ENCODE results near the gene LUZP2.
"Not testable (repeated sequence)": the region's sequence is repeated elsewhere in the genome, so short reads cannot be mapped to it uniquely, and the experiment has no call there.

Gene LUZP2

GRCh38 chr11:24925091-24925490 lies 428.2 kb downstream of the LUZP2 start:
- no peak overlapping the region for H3K9ac ChIP-seq (ENCODE audit: insufficient read length, low read depth)

GRCh38 chr11:24932110-24933000 lies 435.5 kb downstream of the LUZP2 start:
- no peak overlapping the region for H3K9ac ChIP-seq (ENCODE audit: insufficient read length, low read depth)
- no peaks in the 10 kb centered on the region for H3K36me3 ChIP-seq (ENCODE audit: insufficient read depth, insufficient read length, low read length)
- no peak for DNase-seq (ENCODE audit: low read depth, low spot score)
- H3K27me3 ChIP-seq (ENCODE audit: insufficient read depth, insufficient read length), result no peaks in the 10 kb centered on the region
- no peaks in the 10 kb centered on the region for H3K4me1 ChIP-seq (ENCODE audit: insufficient read depth, insufficient read length)
- H3K4me3 ChIP-seq (ENCODE audit: insufficient read length, low read depth), result no peak overlapping the region
- TF ChIP-seq ZNF274 (IDR thresholded peaks at IDR 0.05; ENCODE audit: low read depth, low read length), result no peak
- no peak for TF ChIP-seq YY1 (IDR thresholded peaks at IDR 0.05; ENCODE audit: insufficient read depth, insufficient read length)
- TF ChIP-seq SUZ12 (IDR thresholded peaks at IDR 0.05; ENCODE audit: extremely low read depth, insufficient read depth, insufficient read length), result no peak
- no peaks in the 10 kb centered on the region for H3K9me3 ChIP-seq (ENCODE audit: insufficient read depth, low read length)

More at GRCh38 chr11:24925091-24925490, 428.2 kb downstream of the LUZP2 start:
- no peak overlapping the region for H3K4me3 ChIP-seq (ENCODE audit: insufficient read length, low read depth)
- TF ChIP-seq YY1 (IDR thresholded peaks at IDR 0.05; ENCODE audit: insufficient read depth, insufficient read length) (no peak), ZNF274 (IDR thresholded peaks at IDR 0.05; ENCODE audit: low read depth, low read length) (no peak), SUZ12 (IDR thresholded peaks at IDR 0.05; ENCODE audit: extremely low read depth, insufficient read depth, insufficient read length) (no peak)
- H3K27me3 ChIP-seq (ENCODE audit: insufficient read depth, insufficient read length), result no peaks in the 10 kb centered on the region
- no peaks in the 10 kb centered on the region for H3K4me1 ChIP-seq (ENCODE audit: insufficient read depth, insufficient read length)
- DNase-seq (ENCODE audit: low read depth, low spot score), result no peak
- H3K9me3 ChIP-seq (ENCODE audit: insufficient read depth, low read length), result no peaks in the 10 kb centered on the region
- H3K36me3 ChIP-seq (ENCODE audit: insufficient read depth, insufficient read length, low read length), result no peaks in the 10 kb centered on the region

GRCh38 chr11:24934733-24935439 lies 438.0 kb downstream of the LUZP2 start:
- TF ChIP-seq ZNF274 (IDR thresholded peaks at IDR 0.05; ENCODE audit: low read depth, low read length) (no peak), SUZ12 (IDR thresholded peaks at IDR 0.05; ENCODE audit: extremely low read depth, insufficient read depth, insufficient read length) (no peak), YY1 (IDR thresholded peaks at IDR 0.05; ENCODE audit: insufficient read depth, insufficient read length) (no peak)
- H3K4me3 ChIP-seq (ENCODE audit: insufficient read length, low read depth), result no peak overlapping the region

GRCh38 chr11:24944891-24945290 lies 448.0 kb downstream of the LUZP2 start:
- no peaks in the 10 kb centered on the region for H3K4me1 ChIP-seq (ENCODE audit: insufficient read depth, insufficient read length)
- DNase-seq (ENCODE audit: low read depth, low spot score), result no peak
- TF ChIP-seq SUZ12 (IDR thresholded peaks at IDR 0.05; ENCODE audit: extremely low read depth, insufficient read depth, insufficient read length) (no peak), YY1 (IDR thresholded peaks at IDR 0.05; ENCODE audit: insufficient read depth, insufficient read length) (no peak), ZNF274 (IDR thresholded peaks at IDR 0.05; ENCODE audit: low read depth, low read length) (no peak)
- no peaks in the 10 kb centered on the region for H3K27me3 ChIP-seq (ENCODE audit: insufficient read depth, insufficient read length)
- H3K36me3 ChIP-seq (ENCODE audit: insufficient read depth, insufficient read length, low read length), result no peaks in the 10 kb centered on the region
- no peaks in the 10 kb centered on the region for H3K9me3 ChIP-seq (ENCODE audit: insufficient read depth, low read length)
- H3K4me3 ChIP-seq (ENCODE audit: insufficient read length, low read depth), result no peak overlapping the region
- no peak overlapping the region for H3K9ac ChIP-seq (ENCODE audit: insufficient read length, low read depth)

More at GRCh38 chr11:24934733-24935439, 438.0 kb downstream of the LUZP2 start:
- no peaks in the 10 kb centered on the region for H3K36me3 ChIP-seq (ENCODE audit: insufficient read depth, insufficient read length, low read length)
- H3K9ac ChIP-seq (ENCODE audit: insufficient read length, low read depth), result no peak overlapping the region
- H3K27me3 ChIP-seq (ENCODE audit: insufficient read depth, insufficient read length), result no peaks in the 10 kb centered on the region
- H3K4me1 ChIP-seq (ENCODE audit: insufficient read depth, insufficient read length), result no peaks in the 10 kb centered on the region
- H3K9me3 ChIP-seq (ENCODE audit: insufficient read depth, low read length), result no peaks in the 10 kb centered on the region
- no peak for DNase-seq (ENCODE audit: low read depth, low spot score)

GRCh38 chr11:24949406-24949805 lies 452.6 kb downstream of the LUZP2 start:
- no peaks in the 10 kb centered on the region for H3K9me3 ChIP-seq (ENCODE audit: insufficient read depth, low read length)
- DNase-seq (ENCODE audit: low read depth, low spot score), result no peak
- TF ChIP-seq SUZ12 (IDR thresholded peaks at IDR 0.05; ENCODE audit: extremely low read depth, insufficient read depth, insufficient read length) (no peak), ZNF274 (IDR thresholded peaks at IDR 0.05; ENCODE audit: low read depth, low read length) (no peak), YY1 (IDR thresholded peaks at IDR 0.05; ENCODE audit: insufficient read depth, insufficient read length) (no peak)
- no peaks in the 10 kb centered on the region for H3K4me1 ChIP-seq (ENCODE audit: insufficient read depth, insufficient read length)
- no peaks in the 10 kb centered on the region for H3K27me3 ChIP-seq (ENCODE audit: insufficient read depth, insufficient read length)
- H3K9ac ChIP-seq (ENCODE audit: insufficient read length, low read depth), result no peak overlapping the region
- no peak overlapping the region for H3K4me3 ChIP-seq (ENCODE audit: insufficient read length, low read depth)
- H3K36me3 ChIP-seq (ENCODE audit: insufficient read depth, insufficient read length, low read length), result no peaks in the 10 kb centered on the region

- Histone ChIP-seq H3K9ac (ENCODE audit: insufficient read length, low read depth) (no peak overlapping the region), H3K27me3 (ENCODE audit: insufficient read depth, insufficient read length) (no peaks in the 10 kb centered on the region), H3K4me1 (ENCODE audit: insufficient read depth, insufficient read length) (no peaks in the 10 kb centered on the region), H3K9me3 (ENCODE audit: insufficient read depth, low read length) (no peaks in the 10 kb centered on the region), H3K4me3 (ENCODE audit: insufficient read length, low read depth) (no peak overlapping the region), H3K36me3 (ENCODE audit: insufficient read depth, insufficient read length, low read length) (no peaks in the 10 kb centered on the region)
- DNase-seq (ENCODE audit: low read depth, low spot score), result no peak
- TF ChIP-seq ZNF274 (IDR thresholded peaks at IDR 0.05; ENCODE audit: low read depth, low read length), result no peak
- no peak for TF ChIP-seq YY1 (IDR thresholded peaks at IDR 0.05; ENCODE audit: insufficient read depth, insufficient read length)
- TF ChIP-seq SUZ12 (IDR thresholded peaks at IDR 0.05; ENCODE audit: extremely low read depth, insufficient read depth, insufficient read length), result no peak
Observed at GRCh38 chr11:24963852-24964251, 467.0 kb downstream of the LUZP2 start.

- Histone ChIP-seq H3K4me1 (ENCODE audit: insufficient read depth, insufficient read length) (no peaks in the 10 kb centered on the region), H3K4me3 (ENCODE audit: insufficient read length, low read depth) (no peak overlapping the region), H3K9ac (ENCODE audit: insufficient read length, low read depth) (no peak overlapping the region), H3K9me3 (ENCODE audit: insufficient read depth, low read length) (no peaks in the 10 kb centered on the region), H3K36me3 (ENCODE audit: insufficient read depth, insufficient read length, low read length) (no peaks in the 10 kb centered on the region), H3K27me3 (ENCODE audit: insufficient read depth, insufficient read length) (no peaks in the 10 kb centered on the region)
- no peak for TF ChIP-seq YY1 (IDR thresholded peaks at IDR 0.05; ENCODE audit: insufficient read depth, insufficient read length)
- no peak for TF ChIP-seq SUZ12 (IDR thresholded peaks at IDR 0.05; ENCODE audit: extremely low read depth, insufficient read depth, insufficient read length)
- TF ChIP-seq ZNF274 (IDR thresholded peaks at IDR 0.05; ENCODE audit: low read depth, low read length), result no peak
- DNase-seq (ENCODE audit: low read depth, low spot score), result no peak
Observed at GRCh38 chr11:24965748-24966147, 468.9 kb downstream of the LUZP2 start.

GRCh38 chr11:24993903-24994302 lies 497.1 kb downstream of the LUZP2 start:
- not testable (repeated sequence) for H3K9me3 ChIP-seq (ENCODE audit: insufficient read depth, low read length); H3K4me3 ChIP-seq (ENCODE audit: insufficient read length, low read depth); H3K36me3 ChIP-seq (ENCODE audit: insufficient read depth, insufficient read length, low read length); DNase-seq (ENCODE audit: low read depth, low spot score); H3K4me1 ChIP-seq (ENCODE audit: insufficient read depth, insufficient read length); H3K27me3 ChIP-seq (ENCODE audit: insufficient read depth, insufficient read length); H3K9ac ChIP-seq (ENCODE audit: insufficient read length, low read depth)

GRCh38 chr11:24999929-25000328 lies 503.1 kb downstream of the LUZP2 start:
- DNase-seq (ENCODE audit: low read depth, low spot score); H3K4me1 ChIP-seq (ENCODE audit: insufficient read depth, insufficient read length); H3K9me3 ChIP-seq (ENCODE audit: insufficient read depth, low read length); H3K36me3 ChIP-seq (ENCODE audit: insufficient read depth, insufficient read length, low read length); H3K9ac ChIP-seq (ENCODE audit: insufficient read length, low read depth); H3K27me3 ChIP-seq (ENCODE audit: insufficient read depth, insufficient read length); H3K4me3 ChIP-seq (ENCODE audit: insufficient read length, low read depth): not testable (repeated sequence)
